ENCODE results near the gene B4GALNT3. TPM values are rescaled to one million over a fixed set of nuclear protein-coding genes. Genes with fewer than 3 reads are reported as not detected.

Gene B4GALNT3
- total and polyA plus RNA-seq, 2 of the 13 experiments (the other 11 are each of a cell fraction or from before 2014, with no cell fraction given), result 3.2 to 4.4 TPM

GRCh38 chr12:561908-562593 lies 102.3 kb downstream of the B4GALNT3 start:
- ChIA-PET CTCF (ENCODE audit: low intra/inter-chr PET ratio, low total read pairs) (no interaction called here), POLR2A (no interaction called here)
- H3K9ac ChIP-seq (ENCODE audit: insufficient read depth, low read depth, low read length), result no peak overlapping the region
- FAIRE-seq (no peak), DNase-seq (ENCODE audit: low spot score) (no peak), ATAC-seq (no peak)
- no peak overlapping the region for H3K4me2 ChIP-seq (ENCODE audit: low read depth, low read length)
- no TSS peak for BruUV-seq (replicated peaks)
- H2AFZ ChIP-seq (ENCODE audit: low read length), result no peak overlapping the region
- H3K36me3 ChIP-seq (replicated peaks in 1 of 2; ENCODE audit: control insufficient read depth in 1 of 2, insufficient read depth in 2 of 2, low read length in 2 of 2), result no peaks in the 10 kb centered on the region
- H4K20me1 ChIP-seq (ENCODE audit: insufficient read depth, low read length), result no peaks in the 10 kb centered on the region
- intact Hi-C loops (cut with micrococcal nuclease; ENCODE audit: unreplicated experiment) (no loop called here), in situ Hi-C loops (cut with HindIII; ENCODE audit: extremely low pct_ligation_motif_present, low pct_unique_long_range_greater_than_20kb) (loop anchor here (10.0 to 25.0 kb wide), 3 partner anchors 323 to 1025 kb away; partner anchors contain the start of gene FBXL14)
- peaks cover 3 to 6% of the 10 kb centered on the region in 2 experiments; a peak in 2 of 5 replicates for H3K27me3 ChIP-seq (ENCODE audit: control insufficient read depth in 1 of 2, insufficient read depth in 2 of 2, low read length in 2 of 2)
- H3K4me1 ChIP-seq (ENCODE audit: insufficient read depth, low read length), result peaks cover 9% of the 10 kb centered on the region
- WGBS (ENCODE audit: low lambda C conversion rate), result 64% methylated on average over 19 of the region's 19 CpGs
- H3K4me3 ChIP-seq (replicated peaks in 1 of 3; ENCODE audit: insufficient read depth in 1 of 3, low read depth in 2 of 3, low read length in 3 of 3), result no peak overlapping the region
- no peak overlapping the region for H3K27ac ChIP-seq (ENCODE audit: extremely low read length, insufficient read depth, low read length)
- no peaks in the 10 kb centered on the region for H3K9me3 ChIP-seq (ENCODE audit: low read length)
- H3K79me2 ChIP-seq (ENCODE audit: insufficient read depth, low read length), result no peaks in the 10 kb centered on the region
- TF ChIP-seq ZBTB3 (CRISPR knock-in tag; IDR thresholded peaks at IDR 0.05; ENCODE audit: borderline replicate concordance, low read depth) (no peak), TBX3 (IDR thresholded peaks at IDR 0.05; ENCODE audit: borderline replicate concordance) (no peak), DNMT3B (CRISPR knock-in tag; conservative IDR thresholded peaks at IDR 0.05) (no peak), GABPB1 (CRISPR knock-in tag; IDR thresholded peaks at IDR 0.05) (no peak), ARID3A (IDR thresholded peaks at IDR 0.05; ENCODE audit: low read depth, low read length) (no peak)

- Histone ChIP-seq H3K9ac (ENCODE audit: insufficient read depth, low read depth, low read length) (no peak overlapping the region), H3K9me3 (ENCODE audit: low read length) (no peaks in the 10 kb centered on the region), H4K20me1 (ENCODE audit: insufficient read depth, low read length) (no peaks in the 10 kb centered on the region), H3K4me2 (ENCODE audit: low read depth, low read length) (peak overlapping the region; percentile 21; the same call in 1 of the 2 replicates), H3K79me2 (ENCODE audit: insufficient read depth, low read length) (no peaks in the 10 kb centered on the region), H2AFZ (ENCODE audit: low read length) (no peak overlapping the region), H3K4me1 (ENCODE audit: insufficient read depth, low read length) (peaks cover 9% of the 10 kb centered on the region), H3K27ac (ENCODE audit: extremely low read length, insufficient read depth, low read length) (no peak overlapping the region), H3K36me3 (replicated peaks in 1 of 2; ENCODE audit: control insufficient read depth in 1 of 2, insufficient read depth in 2 of 2, low read length in 2 of 2) (no peaks in the 10 kb centered on the region), H3K27me3 (ENCODE audit: control insufficient read depth in 1 of 2, insufficient read depth in 2 of 2, low read length in 2 of 2) (peaks cover 3 to 6% of the 10 kb centered on the region in 2 experiments; a peak in 2 of 5 replicates), H3K4me3 (replicated peaks in 1 of 3; ENCODE audit: insufficient read depth in 1 of 3, low read depth in 2 of 3, low read length in 3 of 3) (no peak overlapping the region)
- WGBS (ENCODE audit: low lambda C conversion rate), result 36% methylated on average over 7 of the region's 12 CpGs
- no peak for FAIRE-seq
- no peak for DNase-seq (ENCODE audit: low spot score)
- ChIA-PET CTCF (ENCODE audit: low intra/inter-chr PET ratio, low total read pairs) (interaction anchor here (0.7 kb wide), 1 partner anchor 16 kb away, joined by 3 read pairs; no protein-coding TSS in a partner anchor), POLR2A (no interaction called here)
- intact Hi-C loops (cut with micrococcal nuclease; ENCODE audit: unreplicated experiment) (no loop called here), in situ Hi-C loops (cut with HindIII; ENCODE audit: extremely low pct_ligation_motif_present, low pct_unique_long_range_greater_than_20kb) (loop anchor here (10.0 to 25.0 kb wide), 3 partner anchors 322 to 1025 kb away; partner anchors contain the start of gene FBXL14)
- ATAC-seq, result peak; percentile 31
- no TSS peak for BruUV-seq (replicated peaks)
- TF ChIP-seq CEBPB (IDR thresholded peaks at IDR 0.05; ENCODE audit: borderline replicate concordance, low read depth, low read length) (no peak), ZBTB37 (CRISPR knock-in tag; IDR thresholded peaks at IDR 0.05) (no peak), ONECUT2 (CRISPR knock-in tag; IDR thresholded peaks at IDR 0.05) (no peak), DMAP1 (CRISPR knock-in tag; IDR thresholded peaks at IDR 0.05) (no peak), DNMT3B (CRISPR knock-in tag; conservative IDR thresholded peaks at IDR 0.05) (no peak), HMGXB4 (CRISPR knock-in tag; IDR thresholded peaks at IDR 0.05; ENCODE audit: borderline replicate concordance in 1 of 2, low read depth in 1 of 2) (no peak)
Observed at GRCh38 chr12:562634-563033, 102.9 kb downstream of the B4GALNT3 start.
